ENCODE results near the gene KRTAP9-7.
A peak's percentile ranks its signal among the peaks of the same experiment; 100 is the strongest.
"Not testable (repeated sequence)": the region's sequence is repeated elsewhere in the genome, so short reads cannot be mapped to it uniquely, and the experiment has no call there.

KRTAP9-7 gene, protein sequence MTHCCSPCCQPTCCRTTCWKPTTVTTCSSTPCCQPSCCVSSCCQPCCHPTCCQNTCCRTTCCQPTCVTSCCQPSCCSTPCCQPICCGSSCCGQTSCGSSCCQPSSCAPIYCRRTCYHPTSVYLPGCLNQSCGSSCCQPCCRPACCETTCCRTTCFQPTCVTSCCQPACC

DNA sequence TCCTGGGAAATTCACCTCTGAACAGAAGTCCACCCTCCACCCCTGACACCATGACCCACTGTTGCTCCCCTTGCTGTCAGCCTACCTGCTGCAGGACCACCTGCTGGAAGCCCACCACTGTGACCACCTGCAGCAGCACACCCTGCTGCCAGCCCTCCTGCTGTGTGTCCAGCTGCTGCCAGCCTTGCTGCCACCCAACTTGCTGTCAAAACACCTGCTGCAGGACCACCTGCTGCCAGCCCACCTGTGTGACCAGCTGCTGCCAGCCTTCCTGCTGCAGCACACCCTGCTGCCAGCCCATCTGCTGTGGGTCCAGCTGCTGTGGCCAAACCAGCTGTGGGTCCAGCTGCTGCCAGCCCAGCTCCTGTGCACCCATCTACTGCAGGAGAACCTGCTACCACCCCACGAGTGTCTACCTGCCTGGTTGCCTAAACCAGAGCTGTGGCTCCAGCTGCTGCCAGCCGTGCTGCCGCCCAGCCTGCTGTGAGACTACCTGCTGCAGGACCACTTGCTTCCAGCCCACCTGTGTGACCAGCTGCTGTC lies at the start of gene KRTAP9-7:
Gene KRTAP9-7, plus strand, starts transcription at position 51 of the 543 bp plus-strand sequence. Its CDS starts 0 bp downstream, at position 51.
- not testable (repeated sequence) for TF ChIP-seq CREB1, ZBTB7A, RAD21 (IDR thresholded peaks at IDR 0.05; ENCODE audit: low read depth)

DNA sequence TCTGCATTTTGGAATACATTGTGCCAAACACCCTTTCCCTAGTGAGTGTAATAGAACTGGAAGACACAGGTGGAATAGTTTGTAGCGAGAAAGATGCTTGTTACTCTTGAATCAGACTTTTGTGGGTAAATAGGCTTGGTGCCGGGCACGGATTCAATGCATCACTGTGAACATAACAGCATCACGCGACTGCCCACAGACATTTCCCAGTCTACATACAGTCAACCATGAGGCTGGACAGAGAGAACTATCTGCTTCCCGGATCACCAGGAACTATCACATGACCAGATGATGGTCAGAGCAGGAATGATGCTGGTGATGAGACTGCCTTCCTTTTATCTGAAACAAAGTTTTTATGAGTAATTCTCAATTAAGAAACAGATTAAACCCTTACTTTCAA lies 49.4 kb upstream of the KRTAP9-7 start:
- TF ChIP-seq RAD21 (IDR thresholded peaks at IDR 0.05; ENCODE audit: low read depth) (no peak), FOXM1 (IDR thresholded peaks at IDR 0.05; ENCODE audit: borderline replicate concordance, low read depth) (no peak), EP300 (IDR thresholded peaks at IDR 0.05; ENCODE audit: borderline replicate concordance) (no peak), EGR1 (IDR thresholded peaks at IDR 0.05) (no peak), TEAD4 (IDR thresholded peaks at IDR 0.05) (no peak), NFIC (IDR thresholded peaks at IDR 0.05) (no peak), ZBTB7A (IDR thresholded peaks at IDR 0.05; ENCODE audit: low read depth) (no peak), CEBPB (IDR thresholded peaks at IDR 0.05) (no peak), YY1 (IDR thresholded peaks at IDR 0.05; ENCODE audit: low read depth) (no peak), TAF1 (IDR thresholded peaks at IDR 0.05; ENCODE audit: low read depth) (no peak), CREB1 (IDR thresholded peaks at IDR 0.05; ENCODE audit: low read depth) (no peak), TCF12 (IDR thresholded peaks at IDR 0.05; ENCODE audit: low read depth) (no peak)
- TF ChIP-seq, protein P1, sequence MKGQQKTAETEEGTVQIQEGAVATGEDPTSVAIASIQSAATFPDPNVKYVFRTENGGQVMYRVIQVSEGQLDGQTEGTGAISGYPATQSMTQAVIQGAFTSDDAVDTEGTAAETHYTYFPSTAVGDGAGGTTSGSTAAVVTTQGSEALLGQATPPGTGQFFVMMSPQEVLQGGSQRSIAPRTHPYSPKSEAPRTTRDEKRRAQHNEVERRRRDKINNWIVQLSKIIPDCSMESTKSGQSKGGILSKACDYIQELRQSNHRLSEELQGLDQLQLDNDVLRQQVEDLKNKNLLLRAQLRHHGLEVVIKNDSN (IDR thresholded peaks at IDR 0.05): no peak

DNA sequence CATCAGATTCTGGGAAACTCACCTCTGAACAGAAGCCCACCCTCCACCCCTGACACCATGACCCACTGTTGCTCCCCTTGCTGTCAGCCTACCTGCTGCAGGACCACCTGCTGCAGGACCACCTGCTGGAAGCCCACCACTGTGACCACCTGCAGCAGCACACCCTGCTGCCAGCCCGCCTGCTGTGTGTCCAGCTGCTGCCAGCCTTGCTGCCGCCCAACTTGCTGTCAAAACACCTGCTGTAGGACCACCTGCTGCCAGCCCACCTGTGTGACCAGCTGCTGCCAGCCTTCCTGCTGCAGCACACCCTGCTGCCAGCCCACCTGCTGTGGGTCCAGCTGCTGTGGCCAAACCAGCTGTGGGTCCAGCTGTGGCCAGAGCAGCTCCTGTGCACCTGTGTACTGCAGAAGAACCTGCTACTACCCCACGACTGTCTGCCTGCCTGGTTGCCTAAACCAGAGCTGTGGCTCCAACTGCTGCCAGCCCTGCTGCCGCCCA lies 48.9 kb upstream of the KRTAP9-7 start, which contains the start of gene KRTAP9-2:
Gene KRTAP9-2, plus strand, starts transcription at position 51 of the 498 bp plus-strand sequence. Its CDS starts 7 bp downstream, at position 58.
- peak; percentile 73 for TF ChIP-seq TCF12 (IDR thresholded peaks at IDR 0.05; ENCODE audit: low read depth)

DNA sequence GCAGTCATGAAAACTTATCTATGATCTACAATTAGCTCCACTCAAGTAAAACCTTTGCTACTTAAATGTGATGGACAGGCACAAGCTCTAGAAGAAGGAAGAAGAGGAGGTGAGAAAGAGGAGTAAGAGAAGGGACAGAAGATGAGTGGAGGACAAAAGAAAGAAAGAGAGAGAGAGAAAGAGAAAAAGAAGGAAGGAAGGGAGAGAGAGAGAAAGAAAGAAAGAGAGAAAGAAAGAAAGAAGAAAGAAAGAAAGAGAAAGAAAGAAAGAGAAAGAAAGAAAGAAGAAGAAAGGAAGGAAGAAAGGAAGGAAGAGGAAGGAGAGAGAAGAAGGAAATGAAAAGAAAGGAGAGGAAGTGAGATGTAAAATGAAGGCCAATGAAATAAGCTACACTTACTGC lies 45.4 kb upstream of the KRTAP9-7 start:
- TF ChIP-seq FOXM1 (IDR thresholded peaks at IDR 0.05; ENCODE audit: borderline replicate concordance, low read depth) (no peak), TAF1 (IDR thresholded peaks at IDR 0.05; ENCODE audit: low read depth) (no peak), CREB1 (IDR thresholded peaks at IDR 0.05; ENCODE audit: low read depth) (no peak), NFIC (IDR thresholded peaks at IDR 0.05) (no peak), ZBTB7A (IDR thresholded peaks at IDR 0.05; ENCODE audit: low read depth) (no peak), CEBPB (IDR thresholded peaks at IDR 0.05) (no peak), TCF12 (IDR thresholded peaks at IDR 0.05; ENCODE audit: low read depth) (no peak), RAD21 (IDR thresholded peaks at IDR 0.05; ENCODE audit: low read depth) (no peak), EP300 (IDR thresholded peaks at IDR 0.05; ENCODE audit: borderline replicate concordance) (no peak), TEAD4 (IDR thresholded peaks at IDR 0.05) (no peak), YY1 (IDR thresholded peaks at IDR 0.05; ENCODE audit: low read depth) (no peak), EGR1 (IDR thresholded peaks at IDR 0.05) (no peak)
- TF ChIP-seq, protein P1 (IDR thresholded peaks at IDR 0.05): no peak
- TF ChIP-seq, protein P2, sequence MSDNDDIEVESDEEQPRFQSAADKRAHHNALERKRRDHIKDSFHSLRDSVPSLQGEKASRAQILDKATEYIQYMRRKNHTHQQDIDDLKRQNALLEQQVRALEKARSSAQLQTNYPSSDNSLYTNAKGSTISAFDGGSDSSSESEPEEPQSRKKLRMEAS (IDR thresholded peaks at IDR 0.05): no peak
- TF ChIP-seq, protein P3, sequence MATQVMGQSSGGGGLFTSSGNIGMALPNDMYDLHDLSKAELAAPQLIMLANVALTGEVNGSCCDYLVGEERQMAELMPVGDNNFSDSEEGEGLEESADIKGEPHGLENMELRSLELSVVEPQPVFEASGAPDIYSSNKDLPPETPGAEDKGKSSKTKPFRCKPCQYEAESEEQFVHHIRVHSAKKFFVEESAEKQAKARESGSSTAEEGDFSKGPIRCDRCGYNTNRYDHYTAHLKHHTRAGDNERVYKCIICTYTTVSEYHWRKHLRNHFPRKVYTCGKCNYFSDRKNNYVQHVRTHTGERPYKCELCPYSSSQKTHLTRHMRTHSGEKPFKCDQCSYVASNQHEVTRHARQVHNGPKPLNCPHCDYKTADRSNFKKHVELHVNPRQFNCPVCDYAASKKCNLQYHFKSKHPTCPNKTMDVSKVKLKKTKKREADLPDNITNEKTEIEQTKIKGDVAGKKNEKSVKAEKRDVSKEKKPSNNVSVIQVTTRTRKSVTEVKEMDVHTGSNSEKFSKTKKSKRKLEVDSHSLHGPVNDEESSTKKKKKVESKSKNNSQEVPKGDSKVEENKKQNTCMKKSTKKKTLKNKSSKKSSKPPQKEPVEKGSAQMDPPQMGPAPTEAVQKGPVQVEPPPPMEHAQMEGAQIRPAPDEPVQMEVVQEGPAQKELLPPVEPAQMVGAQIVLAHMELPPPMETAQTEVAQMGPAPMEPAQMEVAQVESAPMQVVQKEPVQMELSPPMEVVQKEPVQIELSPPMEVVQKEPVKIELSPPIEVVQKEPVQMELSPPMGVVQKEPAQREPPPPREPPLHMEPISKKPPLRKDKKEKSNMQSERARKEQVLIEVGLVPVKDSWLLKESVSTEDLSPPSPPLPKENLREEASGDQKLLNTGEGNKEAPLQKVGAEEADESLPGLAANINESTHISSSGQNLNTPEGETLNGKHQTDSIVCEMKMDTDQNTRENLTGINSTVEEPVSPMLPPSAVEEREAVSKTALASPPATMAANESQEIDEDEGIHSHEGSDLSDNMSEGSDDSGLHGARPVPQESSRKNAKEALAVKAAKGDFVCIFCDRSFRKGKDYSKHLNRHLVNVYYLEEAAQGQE (IDR thresholded peaks at IDR 0.05; ENCODE audit: low read depth): no peak

DNA sequence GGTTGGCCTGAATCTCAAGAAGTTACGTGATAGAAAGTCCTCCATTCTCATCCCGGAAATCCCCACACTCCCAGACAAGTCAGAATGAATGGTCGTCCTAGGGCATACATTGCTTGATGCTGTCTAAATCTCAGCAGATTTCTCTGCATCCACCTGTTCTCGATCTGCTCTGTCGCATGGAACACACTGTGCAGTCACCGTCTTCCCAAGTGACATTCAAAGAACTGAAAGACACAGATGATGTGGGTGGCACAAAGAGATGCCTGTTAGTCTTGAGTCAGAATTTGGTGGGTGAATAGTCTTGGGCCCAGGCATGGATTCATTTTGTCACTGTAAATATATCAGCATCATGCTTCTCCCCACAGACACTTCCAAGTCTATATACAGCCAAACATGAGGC lies 43.8 kb upstream of the KRTAP9-7 start:
- no peak for TF ChIP-seq ZBTB7A (IDR thresholded peaks at IDR 0.05; ENCODE audit: low read depth)
- no peak for TF ChIP-seq EP300 (IDR thresholded peaks at IDR 0.05; ENCODE audit: borderline replicate concordance)
- TF ChIP-seq, protein P1 (IDR thresholded peaks at IDR 0.05): no peak
- TF ChIP-seq NFIC (IDR thresholded peaks at IDR 0.05): no peak
- no peak for TF ChIP-seq TAF1 (IDR thresholded peaks at IDR 0.05; ENCODE audit: low read depth)
- TF ChIP-seq CEBPB (IDR thresholded peaks at IDR 0.05): no peak
- TF ChIP-seq, protein P2 (IDR thresholded peaks at IDR 0.05): no peak
- no peak for TF ChIP-seq TEAD4 (IDR thresholded peaks at IDR 0.05)
- TF ChIP-seq YY1 (IDR thresholded peaks at IDR 0.05; ENCODE audit: low read depth): no peak
- TF ChIP-seq TCF12 (IDR thresholded peaks at IDR 0.05; ENCODE audit: low read depth): no peak
- TF ChIP-seq, protein P3 (IDR thresholded peaks at IDR 0.05; ENCODE audit: low read depth): no peak
- TF ChIP-seq EGR1 (IDR thresholded peaks at IDR 0.05): no peak
- no peak for TF ChIP-seq FOXM1 (IDR thresholded peaks at IDR 0.05; ENCODE audit: borderline replicate concordance, low read depth)
- TF ChIP-seq RAD21 (IDR thresholded peaks at IDR 0.05; ENCODE audit: low read depth): no peak
- no peak for TF ChIP-seq CREB1 (IDR thresholded peaks at IDR 0.05; ENCODE audit: low read depth)

Measured in Ishikawa (cell line).